Raji (cell line): ENCODE measurements around the gene SPTBN1.

Source experiments
- POLR2A ChIP-seq: IDR thresholded peaks from 2 replicates; pipeline ENCODE4 v1.6.1; 2011; ENCODE audit warnings: low read depth, low read length, control low read depth; ENCODE audit not compliant: insufficient read depth

Gene SPTBN1

GRCh38 chr2:54634564-54635511 is 178.7 kb downstream of the SPTBN1 start:
- TF ChIP-seq POLR2A: no peak

- TF ChIP-seq POLR2A: no peak
These were observed 179.5 kb downstream of the SPTBN1 start for GRCh38 chr2:54635554-54636152.

GRCh38 chr2:54636415-54637139 is 180.4 kb downstream of the SPTBN1 start:
- no peak for TF ChIP-seq POLR2A

GRCh38 chr2:54638103-54638502 is 182.0 kb downstream of the SPTBN1 start:
- no peak for TF ChIP-seq POLR2A

- no peak for TF ChIP-seq POLR2A
These were observed 182.7 kb downstream of the SPTBN1 start for GRCh38 chr2:54638774-54639187.

- no peak for TF ChIP-seq POLR2A
These were observed 183.5 kb downstream of the SPTBN1 start for GRCh38 chr2:54639609-54640008.

- TF ChIP-seq POLR2A: no peak
These were observed 184.9 kb downstream of the SPTBN1 start for GRCh38 chr2:54640834-54641540.

- TF ChIP-seq POLR2A: no peak
These were observed 185.9 kb downstream of the SPTBN1 start for GRCh38 chr2:54641988-54642387.

- no peak for TF ChIP-seq POLR2A
These were observed 186.7 kb downstream of the SPTBN1 start for GRCh38 chr2:54642677-54643430.

GRCh38 chr2:54644236-54644635 is 188.1 kb downstream of the SPTBN1 start:
- TF ChIP-seq POLR2A: no peak

GRCh38 chr2:54646170-54646927 is 190.2 kb downstream of the SPTBN1 start:
- TF ChIP-seq POLR2A: no peak

- no peak for TF ChIP-seq POLR2A
These were observed 192.1 kb downstream of the SPTBN1 start for GRCh38 chr2:54648256-54648655.

- TF ChIP-seq POLR2A: no peak
These were observed 193.1 kb downstream of the SPTBN1 start for GRCh38 chr2:54649191-54649590.

GRCh38 chr2:54649633-54650032 is 193.5 kb downstream of the SPTBN1 start:
- TF ChIP-seq POLR2A: no peak
